RPMI8226 (cell line): Measurements from ENCODE around the gene C5orf47.

ENCODE experiments used
- DNase-seq: peaks from one replicate; pipeline ENCODE4 v3.0.0-alpha.2; 2015

The C5orf47 gene

GRCh38 chr5:173970878-173971650 is 17.9 kb upstream of the C5orf47 start:
- DNase-seq = no peak

- no peak for DNase-seq
These were observed 17.2 kb upstream of the C5orf47 start for GRCh38 chr5:173971681-173972345.

GRCh38 chr5:173972607-173972924 is 16.4 kb upstream of the C5orf47 start:
- no peak for DNase-seq

- DNase-seq = peak; percentile 71
These were observed 15.9 kb upstream of the C5orf47 start for GRCh38 chr5:173972925-173973615.

- DNase-seq = no peak
These were observed 15.4 kb upstream of the C5orf47 start for GRCh38 chr5:173973616-173973969.

- no peak for DNase-seq
These were observed 14.2 kb upstream of the C5orf47 start for GRCh38 chr5:173974688-173975239.

GRCh38 chr5:173981185-173981761 is 7.7 kb upstream of the C5orf47 start:
- DNase-seq = peak; percentile 38

- peak; percentile 47 for DNase-seq
These were observed 4.8 kb upstream of the C5orf47 start for GRCh38 chr5:173984218-173984617.

- no peak for DNase-seq
These were observed 587 bp downstream of the C5orf47 start for GRCh38 chr5:173989432-173990082.

- no peak for DNase-seq
These were observed 8.4 kb downstream of the C5orf47 start for GRCh38 chr5:173997331-173997730.

GRCh38 chr5:173998531-173998930 is 9.6 kb downstream of the C5orf47 start:
- no peak for DNase-seq

- no peak for DNase-seq
These were observed 11.1 kb downstream of the C5orf47 start for GRCh38 chr5:174000076-174000475.

- no peak for DNase-seq
These were observed 14.8 kb downstream of the C5orf47 start for GRCh38 chr5:174003795-174004194.

GRCh38 chr5:174008922-174009321 is 20.0 kb downstream of the C5orf47 start:
- no peak for DNase-seq

GRCh38 chr5:174010365-174010764 is 21.4 kb downstream of the C5orf47 start:
- no peak for DNase-seq

- no peak for DNase-seq
These were observed 22.5 kb downstream of the C5orf47 start for GRCh38 chr5:174011441-174011840.

- peak; percentile 59 for DNase-seq
These were observed 31.3 kb downstream of the C5orf47 start for GRCh38 chr5:174020069-174020927.

GRCh38 chr5:174020928-174021304 is 31.9 kb downstream of the C5orf47 start:
- no peak for DNase-seq

GRCh38 chr5:174022384-174023095 is 33.6 kb downstream of the C5orf47 start:
- no peak for DNase-seq

GRCh38 chr5:174030286-174030685 is 41.3 kb downstream of the C5orf47 start:
- no peak for DNase-seq
